ENCODE measurements around the gene UTP14A.
"Not testable (repeated sequence)": the region's sequence is repeated elsewhere in the genome, so short reads cannot be mapped to it uniquely, and the experiment has no call there.

UTP14A gene

GRCh38 chrX:129905787-129906580 is at the start of gene UTP14A:
TSS of gene UTP14A (plus strand) at chrX:129906164. CDS start at chrX:129906211, 47 bp downstream.
- peak within 1 kb of the TSS; percentile 68 for H3K4me3 ChIP-seq (ENCODE audit: control insufficient read depth, low read depth, low read length)
- no peak for TF ChIP-seq CTCF (conservative IDR thresholded peaks at IDR 0.05; ENCODE audit: control insufficient read depth, insufficient read depth, low read depth, low read length)
- peak; percentile 91 for DNase-seq (ENCODE audit: low read depth)

- DNase-seq (ENCODE audit: low read depth); H3K4me3 ChIP-seq (ENCODE audit: control insufficient read depth, low read depth, low read length): not testable (repeated sequence)
These were observed 46.8 kb upstream of the UTP14A start for GRCh38 chrX:129859134-129859533.

GRCh38 chrX:129866321-129866720 is 39.6 kb upstream of the UTP14A start:
- H3K4me3 ChIP-seq (ENCODE audit: control insufficient read depth, low read depth, low read length); DNase-seq (ENCODE audit: low read depth): not testable (repeated sequence)

GRCh38 chrX:129872524-129872923 is 33.4 kb upstream of the UTP14A start:
- DNase-seq (ENCODE audit: low read depth): no peak
- no peak overlapping the region for H3K4me3 ChIP-seq (ENCODE audit: control insufficient read depth, low read depth, low read length)
- TF ChIP-seq CTCF (conservative IDR thresholded peaks at IDR 0.05; ENCODE audit: control insufficient read depth, insufficient read depth, low read depth, low read length): no peak

GRCh38 chrX:129875669-129876068 is 30.3 kb upstream of the UTP14A start:
- H3K4me3 ChIP-seq (ENCODE audit: control insufficient read depth, low read depth, low read length): no peak overlapping the region
- peak; percentile 87 for DNase-seq (ENCODE audit: low read depth)
- peak; percentile 27 for TF ChIP-seq CTCF (conservative IDR thresholded peaks at IDR 0.05; ENCODE audit: control insufficient read depth, insufficient read depth, low read depth, low read length)

- DNase-seq (ENCODE audit: low read depth): peak; percentile 42
- no peak for TF ChIP-seq CTCF (conservative IDR thresholded peaks at IDR 0.05; ENCODE audit: control insufficient read depth, insufficient read depth, low read depth, low read length)
- no peak overlapping the region for H3K4me3 ChIP-seq (ENCODE audit: control insufficient read depth, low read depth, low read length)
These were observed 29.1 kb upstream of the UTP14A start for GRCh38 chrX:129876771-129877305.

- TF ChIP-seq CTCF (conservative IDR thresholded peaks at IDR 0.05; ENCODE audit: control insufficient read depth, insufficient read depth, low read depth, low read length): no peak
- no peak overlapping the region for H3K4me3 ChIP-seq (ENCODE audit: control insufficient read depth, low read depth, low read length)
- no peak for DNase-seq (ENCODE audit: low read depth)
These were observed 28.6 kb upstream of the UTP14A start for GRCh38 chrX:129877401-129877800.

Measured in fibroblast of mammary gland (primary cell).